Skeletal muscle tissue (tissue), 4 donors: Measurements from ENCODE around the gene CCDC57. TPM values are rescaled to one million over a fixed set of nuclear protein-coding genes. Genes with fewer than 3 reads are reported as not detected.

Experiments
- H3K27ac ChIP-seq: one replicate; pipeline ENCODE4 v1.7.0; 2013; ENCODE audit warnings: mild to moderate bottlenecking, low read depth, low read length, inconsistent platforms
- H3K27me3 ChIP-seq, 3 donors: one replicate each; pipeline ENCODE4 v1.7.0; 2013; ENCODE audit warnings: low read length in 3 of 3; ENCODE audit not compliant: control insufficient read depth in 3 of 3, insufficient read depth in 3 of 3
- H3K36me3 ChIP-seq, 3 donors: one replicate each; pipeline ENCODE4 v1.7.0; 2013; ENCODE audit warnings: low read length in 3 of 3; ENCODE audit not compliant: control insufficient read depth in 3 of 3, insufficient read depth in 3 of 3
- H3K4me1 ChIP-seq, 3 donors: one replicate each; pipeline ENCODE4 v1.7.0; 2013; ENCODE audit warnings: low read length in 3 of 3, mild to moderate bottlenecking in 3 of 3; ENCODE audit not compliant: control insufficient read depth in 3 of 3, insufficient read depth in 3 of 3
- H3K4me3 ChIP-seq, 3 donors: one replicate each; pipeline ENCODE4 v1.7.0; 2013; ENCODE audit warnings: low read length in 3 of 3
- H3K9ac ChIP-seq, 3 donors: one replicate each; pipeline ENCODE4 v1.7.0; 2013; ENCODE audit warnings: low read length in 3 of 3, mild to moderate bottlenecking in 3 of 3, moderate library complexity in 2 of 3, low read depth in 1 of 3
- H3K9me3 ChIP-seq, 3 donors: one replicate each; pipeline ENCODE4 v1.7.0; 2013; ENCODE audit warnings: low read length in 3 of 3; ENCODE audit not compliant: control insufficient read depth in 3 of 3
- total RNA-seq: library from RNA; depleted of rRNA; stranded (reverse); fragments of >200 nt; gene quantifications from one replicate; pipeline ENCODE4 v1.2.3, GENCODE V29; 2014
- donor health status: Osteomylitis.

CCDC57 gene
- total RNA-seq, 1 donor from 2014 or later = 11.5 TPM

DNA sequence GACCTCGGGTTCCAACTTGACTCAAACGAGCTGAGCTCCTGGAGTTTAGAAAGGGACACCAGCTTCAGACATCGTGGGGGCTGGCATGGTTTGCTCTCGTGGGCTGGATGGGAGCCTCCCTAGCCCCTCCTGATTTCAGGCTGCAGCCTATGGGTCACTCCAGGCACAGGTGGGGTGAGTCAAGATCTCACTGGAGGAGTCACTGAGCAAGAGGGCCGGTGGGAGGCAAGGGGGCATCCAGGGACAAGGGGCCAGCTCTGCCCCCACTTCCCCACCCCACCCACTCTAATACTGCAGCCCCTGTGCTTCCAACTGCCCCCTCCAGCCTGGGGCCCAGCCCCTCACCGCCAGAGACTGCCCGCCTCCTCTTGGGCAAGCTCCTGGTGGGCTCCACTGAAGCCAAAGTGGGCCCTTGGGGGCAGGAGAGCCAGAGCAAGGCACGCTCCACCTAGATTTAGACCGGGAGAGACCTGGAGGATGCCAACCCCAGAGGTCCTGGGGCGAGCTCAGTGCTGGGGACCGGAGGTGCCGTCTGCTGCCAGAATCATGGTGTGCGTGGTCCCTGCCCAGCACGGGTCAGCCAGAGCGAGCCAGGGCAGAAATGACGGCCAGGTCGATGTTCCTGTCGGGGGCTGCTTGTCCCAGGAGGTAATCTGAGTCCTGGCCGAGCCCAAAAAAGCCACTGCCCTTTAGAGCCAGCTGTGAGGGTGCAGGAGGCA lies 22.6 kb upstream of the CCDC57 start:
- Histone ChIP-seq H3K9ac (peak overlapping the region; percentile 53 to 81 (median 70)), H3K4me3 (peak overlapping the region; percentile 23 to 54 (median 49)), H3K27ac (peak overlapping the region; percentile 36)

DNA sequence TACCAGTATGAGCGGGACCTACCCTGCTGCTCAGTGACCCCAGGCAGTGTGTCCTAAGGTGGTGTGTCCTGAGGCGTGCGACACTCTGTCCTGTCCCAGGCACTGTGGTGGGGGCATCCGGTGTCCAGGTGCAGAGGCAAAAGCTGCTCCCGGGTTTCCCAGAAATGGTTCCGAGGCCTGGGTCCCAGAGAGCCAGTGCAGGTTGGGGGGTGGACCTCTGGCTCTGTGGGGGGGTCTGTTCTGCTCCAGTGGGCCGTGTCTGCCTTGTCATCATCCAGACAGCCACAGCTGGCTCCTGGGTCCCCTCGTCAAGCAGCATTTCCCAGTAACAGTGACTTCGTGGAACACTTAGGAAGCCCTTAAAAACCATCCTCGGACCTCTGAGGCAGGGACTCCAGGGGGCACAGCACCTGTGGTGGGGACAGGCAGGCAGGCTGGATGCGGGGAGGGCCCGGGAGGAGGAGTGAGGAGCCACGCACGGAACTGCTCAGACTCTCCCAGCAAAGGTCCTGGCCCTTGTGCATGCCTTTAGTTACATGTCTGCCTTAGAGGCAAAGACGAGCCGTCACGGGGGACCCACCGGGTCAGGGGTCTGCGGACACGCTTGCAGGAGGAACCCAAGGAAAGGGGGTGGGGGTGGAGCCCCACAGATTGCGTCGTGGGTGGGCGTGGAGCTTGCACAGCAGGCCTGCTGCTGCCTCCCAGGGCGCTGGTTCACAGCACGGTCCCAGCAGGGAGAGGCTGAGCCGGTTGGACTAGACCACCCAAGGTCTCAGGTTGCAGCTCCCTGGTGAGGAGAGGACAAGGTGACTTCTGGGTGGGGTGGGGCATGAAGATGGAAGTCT lies 21.8 kb upstream of the CCDC57 start:
- Histone ChIP-seq H3K9me3 (no peaks in the 10 kb centered on the region), H3K36me3 (peaks cover 0 to 9% (median 7%) of the 10 kb centered on the region in 3 donors), H3K4me3 (peak overlapping the region in 2 of 3 donors; percentile 23 to 54), H3K4me1 (peaks cover 80 to 87% (median 86%) of the 10 kb centered on the region in 3 donors), H3K27me3 (no peaks in the 10 kb centered on the region), H3K9ac (peak overlapping the region in 2 of 3 donors; percentile 70 to 81), H3K27ac (no peak overlapping the region)

More for the DNA sequence above, 22.6 kb upstream of the CCDC57 start:
- Histone ChIP-seq H3K9me3 (no peaks in the 10 kb centered on the region), H3K4me1 (peaks cover 82 to 87% (median 86%) of the 10 kb centered on the region in 3 donors), H3K27me3 (no peaks in the 10 kb centered on the region), H3K36me3 (peaks cover 0 to 14% (median 10%) of the 10 kb centered on the region in 3 donors)

DNA sequence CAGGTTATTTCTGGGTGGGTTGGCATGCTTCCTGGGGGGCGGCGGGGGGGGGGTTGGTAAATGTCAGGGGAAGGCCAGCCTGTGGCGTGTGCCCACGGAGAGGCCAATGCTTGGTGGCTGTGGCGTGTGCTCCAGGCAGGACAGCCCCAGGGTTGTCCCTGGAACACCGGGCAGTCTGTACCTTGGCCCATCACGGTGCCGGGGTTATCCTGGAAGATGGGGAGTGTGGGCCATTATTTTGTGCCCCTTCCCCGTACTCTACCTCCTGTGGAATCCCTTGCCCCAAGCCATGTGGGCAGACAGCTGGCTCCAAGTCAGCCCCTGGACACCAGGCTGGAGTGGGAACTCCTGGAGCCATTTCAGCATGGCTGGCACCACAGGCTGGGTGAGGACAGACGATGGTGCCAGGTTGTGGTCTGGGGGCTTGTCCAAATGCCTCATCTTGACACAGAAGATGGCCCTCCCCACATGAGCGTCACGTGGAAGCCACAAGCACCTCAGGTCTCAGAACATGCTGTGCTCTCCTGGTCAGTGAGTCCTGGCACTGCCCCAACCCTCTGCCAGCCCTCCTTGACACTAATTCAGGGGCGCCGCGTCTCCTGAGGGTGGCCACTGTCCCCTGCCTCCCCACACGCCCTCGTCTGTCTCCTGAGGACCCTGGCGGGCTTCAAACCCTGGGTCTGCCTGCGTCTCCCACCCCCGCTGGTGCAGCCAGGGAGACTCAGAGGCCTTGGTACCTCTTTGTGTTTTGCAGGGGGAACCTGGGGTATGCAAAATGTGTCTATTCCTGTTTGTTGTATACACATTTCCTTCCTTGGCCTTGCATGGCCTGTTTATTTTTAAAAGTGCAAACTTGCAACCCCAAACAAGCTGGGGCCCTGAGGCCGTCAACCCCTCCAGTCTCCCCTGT lies 20.5 kb upstream of the CCDC57 start:
- no peaks in the 10 kb centered on the region for H3K27me3 ChIP-seq
- no peak overlapping the region for H3K27ac ChIP-seq
- H3K36me3 ChIP-seq = peaks cover 0 to 7% (median 5%) of the 10 kb centered on the region in 3 donors
- peaks cover 68 to 79% (median 76%) of the 10 kb centered on the region in 3 donors for H3K4me1 ChIP-seq
- peak overlapping the region in 2 of 3 donors; percentile 51 to 64 for H3K4me3 ChIP-seq
- H3K9me3 ChIP-seq = no peaks in the 10 kb centered on the region
- peak overlapping the region in 2 of 3 donors; percentile 74 to 79 for H3K9ac ChIP-seq

DNA sequence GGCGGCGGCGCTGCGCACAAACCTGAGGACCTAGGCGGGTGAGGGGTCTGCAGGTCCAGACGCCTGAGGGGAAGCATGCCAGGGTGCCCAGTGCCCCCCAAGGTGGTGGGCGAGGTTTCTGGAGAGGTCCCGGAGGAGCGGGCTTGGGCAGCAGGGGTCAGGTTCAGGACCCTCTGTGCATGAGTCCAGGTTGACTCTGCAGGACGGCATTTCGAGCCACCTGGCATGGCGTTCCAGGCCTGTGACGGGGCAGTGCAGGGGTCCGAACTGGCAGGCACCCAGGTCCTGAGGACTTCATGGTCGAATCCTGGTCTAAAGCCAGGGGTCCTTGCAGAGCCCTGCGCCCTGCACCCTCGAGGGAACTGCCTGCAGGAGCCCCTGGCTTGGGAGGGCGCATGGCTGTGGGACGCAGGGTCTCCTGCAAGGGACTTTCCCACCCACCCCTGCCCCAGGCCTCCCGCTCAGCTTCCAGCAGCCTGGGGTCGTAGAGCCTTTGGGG lies 19.7 kb upstream of the CCDC57 start:
- peak overlapping the region in 2 of 3 donors; percentile 77 to 93 for H3K9ac ChIP-seq
- peaks cover 61 to 71% (median 68%) of the 10 kb centered on the region in 3 donors for H3K4me1 ChIP-seq
- no peaks in the 10 kb centered on the region for H3K27me3 ChIP-seq
- H3K4me3 ChIP-seq = peak overlapping the region; percentile 51 to 67 (median 51)
- H3K27ac ChIP-seq = peak overlapping the region; percentile 80
- no peaks in the 10 kb centered on the region for H3K9me3 ChIP-seq
- H3K36me3 ChIP-seq = peaks cover 0 to 6% (median 2%) of the 10 kb centered on the region in 3 donors

DNA sequence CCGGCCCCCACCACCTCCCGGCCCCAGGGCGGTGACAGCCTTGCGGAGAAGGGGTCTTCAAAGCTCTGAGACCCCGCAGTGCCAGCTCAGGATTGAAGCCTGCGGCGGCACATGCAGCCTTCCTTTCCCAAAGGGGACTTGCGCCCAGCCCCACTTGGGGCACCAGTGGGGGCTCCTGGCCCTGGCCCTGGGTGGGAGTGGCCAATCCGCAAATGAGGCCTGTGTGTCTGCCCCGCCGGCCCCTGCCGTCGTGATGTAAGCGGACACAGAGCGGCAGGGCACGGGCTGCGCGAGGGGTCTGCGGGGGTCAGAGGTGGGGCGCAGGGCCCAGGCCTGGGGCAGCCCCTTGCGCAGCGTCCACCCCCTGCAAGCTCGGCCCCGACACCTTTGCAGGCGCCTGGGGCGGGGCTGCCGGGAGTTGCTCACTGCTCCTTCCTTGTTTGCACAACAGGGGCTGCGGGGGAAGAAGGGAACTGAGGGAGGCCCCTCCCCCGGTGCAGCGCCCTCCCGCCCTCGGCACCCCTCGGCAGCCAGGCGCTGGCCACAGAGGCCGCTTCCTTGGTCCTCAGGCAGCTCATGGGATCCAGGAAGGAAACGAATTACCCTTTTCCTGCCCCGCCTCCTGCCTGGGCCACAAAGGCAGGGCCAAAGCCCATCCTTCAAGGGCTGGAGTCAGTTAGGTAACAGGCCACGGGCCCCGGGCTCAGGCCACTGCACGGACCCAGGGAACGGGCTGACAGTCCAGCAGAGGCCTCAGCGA lies 19.1 kb upstream of the CCDC57 start:
- Histone ChIP-seq H3K4me1 (peaks cover 55 to 70% (median 62%) of the 10 kb centered on the region in 3 donors), H3K36me3 (peaks cover 0 to 1% (median 0%) of the 10 kb centered on the region in 3 donors), H3K9me3 (no peaks in the 10 kb centered on the region), H3K9ac (peak overlapping the region; percentile 64 to 93 (median 77)), H3K27me3 (no peaks in the 10 kb centered on the region), H3K27ac (peak overlapping the region; percentile 80), H3K4me3 (peak overlapping the region; percentile 51 to 67 (median 51))

DNA sequence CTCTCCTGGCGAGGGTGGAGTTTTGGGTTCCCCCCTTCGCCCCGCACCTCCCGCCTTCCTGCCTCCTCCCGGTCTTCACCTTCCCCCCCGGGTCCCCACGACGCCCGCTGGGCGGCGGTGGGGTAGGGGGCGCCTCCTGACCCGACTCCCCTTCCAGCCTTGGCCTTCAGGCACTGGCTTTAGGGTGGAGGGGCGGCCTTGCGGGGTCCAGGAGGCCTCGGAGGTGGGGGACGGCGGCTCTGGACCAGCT lies 18.6 kb upstream of the CCDC57 start:
- peaks cover 54 to 70% (median 60%) of the 10 kb centered on the region in 3 donors for H3K4me1 ChIP-seq
- no peaks in the 10 kb centered on the region for H3K9me3 ChIP-seq
- H3K27ac ChIP-seq = peak overlapping the region; percentile 80
- H3K27me3 ChIP-seq = no peaks in the 10 kb centered on the region
- peak overlapping the region; percentile 51 to 67 (median 51) for H3K4me3 ChIP-seq
- H3K9ac ChIP-seq = peak overlapping the region; percentile 64 to 93 (median 77)
- no peaks in the 10 kb centered on the region for H3K36me3 ChIP-seq

DNA sequence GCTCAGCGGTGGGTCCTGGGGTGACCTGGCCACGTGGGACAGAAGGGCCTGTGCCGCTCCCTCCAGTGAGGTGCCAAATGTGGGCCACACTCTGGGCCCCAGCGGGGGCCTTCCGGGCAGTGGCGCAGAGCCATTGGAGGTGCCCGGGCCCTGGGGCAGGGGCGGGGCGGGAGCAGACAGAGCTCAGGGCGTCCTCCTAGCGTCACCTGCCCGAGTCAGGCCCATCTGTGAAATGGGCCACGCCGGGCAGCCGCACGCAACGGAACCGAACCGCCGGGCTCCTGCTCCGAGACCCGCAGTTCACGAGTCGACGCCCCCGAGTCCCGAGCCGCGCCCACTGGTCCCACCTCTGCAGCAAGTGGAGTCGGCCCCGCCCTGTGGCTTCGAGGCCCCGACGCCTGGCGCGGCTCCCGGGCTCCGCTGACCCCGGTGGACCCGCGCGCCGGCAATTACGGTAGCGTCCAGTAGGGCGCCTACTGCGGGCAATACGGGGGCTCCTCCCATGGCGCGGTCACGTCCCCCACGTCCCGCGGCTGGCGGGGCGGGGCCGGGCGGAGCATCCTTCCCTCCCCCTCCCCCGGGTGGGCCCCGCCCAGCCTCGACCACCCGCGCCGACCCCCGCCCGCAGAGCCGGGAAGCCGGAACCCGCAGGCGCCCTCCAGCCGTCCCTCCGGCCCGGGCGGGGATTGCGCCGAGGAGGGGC lies 18.1 kb upstream of the CCDC57 start:
- H3K9me3 ChIP-seq = no peaks in the 10 kb centered on the region
- peak overlapping the region; percentile 64 to 93 (median 77) for H3K9ac ChIP-seq
- peak overlapping the region; percentile 80 for H3K27ac ChIP-seq
- H3K4me3 ChIP-seq = peak overlapping the region; percentile 56 to 72 (median 60)
- H3K4me1 ChIP-seq = peaks cover 54 to 70% (median 60%) of the 10 kb centered on the region in 3 donors
- no peaks in the 10 kb centered on the region for H3K36me3 ChIP-seq
- no peaks in the 10 kb centered on the region for H3K27me3 ChIP-seq

DNA sequence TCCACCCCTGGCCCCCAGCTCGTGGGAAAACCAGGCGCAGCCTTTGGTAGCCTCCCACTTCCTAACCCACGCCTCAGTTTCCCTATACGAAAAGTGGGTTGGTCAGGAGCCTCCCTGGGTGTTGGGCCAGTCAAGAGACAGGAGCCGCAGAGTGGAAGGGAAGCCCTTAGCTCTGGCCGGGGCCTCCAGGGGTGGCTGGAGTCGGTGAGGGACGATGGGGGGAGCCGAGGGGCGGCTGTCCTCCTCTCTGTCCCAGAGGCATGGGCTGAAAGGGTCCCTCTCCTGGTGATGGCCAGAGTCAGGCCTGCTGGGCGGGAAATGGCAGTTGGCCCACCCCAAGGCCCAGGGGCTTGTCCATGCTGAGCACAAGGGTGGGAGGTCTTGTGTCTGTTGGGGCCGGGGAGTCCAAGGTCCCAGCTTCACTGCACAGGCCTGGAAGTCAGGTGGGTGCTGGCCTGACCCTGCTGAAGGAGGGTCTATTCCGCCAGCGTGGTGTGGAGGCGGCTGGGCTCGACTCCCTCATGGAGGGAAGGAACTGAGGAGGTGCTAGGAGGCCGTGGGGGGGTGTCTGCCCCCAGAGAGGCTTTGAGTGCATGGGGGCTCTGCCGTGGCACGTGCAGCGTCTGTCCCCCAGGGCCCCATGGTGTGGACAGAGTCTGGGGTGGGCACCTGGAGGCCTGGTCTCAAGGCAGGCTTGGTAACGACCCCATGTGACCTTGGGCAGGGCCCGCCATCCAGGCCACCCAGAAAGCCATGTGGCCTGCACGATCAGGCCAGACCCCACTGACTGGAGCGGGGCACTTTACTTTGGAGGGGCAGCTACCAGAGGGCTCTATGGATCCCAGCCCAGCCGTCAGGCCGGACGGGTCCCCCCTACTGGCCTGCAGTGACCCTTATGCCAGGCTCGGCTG lies 17.3 kb upstream of the CCDC57 start:
- no peaks in the 10 kb centered on the region for H3K27me3 ChIP-seq
- H3K4me1 ChIP-seq = peaks cover 52 to 70% (median 60%) of the 10 kb centered on the region in 3 donors
- no peaks in the 10 kb centered on the region for H3K36me3 ChIP-seq
- peak overlapping the region; percentile 62 to 83 (median 69) for H3K9ac ChIP-seq
- H3K4me3 ChIP-seq = peak overlapping the region; percentile 56 to 72 (median 60)
- H3K27ac ChIP-seq = peak overlapping the region; percentile 74
- H3K9me3 ChIP-seq = no peaks in the 10 kb centered on the region
